ENCODE measurements around the gene SSTR3.

Gene SSTR3

GRCh38 chr22:37172266-37173245, 39.7 kb downstream of the SSTR3 start:
- no peak for TF ChIP-seq GATA2 (IDR thresholded peaks at IDR 0.05; ENCODE audit: low read depth, low read length)
- no peak for TF ChIP-seq GATA3 (IDR thresholded peaks at IDR 0.05; ENCODE audit: low read depth, low read length)

- TF ChIP-seq GATA3 (IDR thresholded peaks at IDR 0.05; ENCODE audit: low read depth, low read length) (no peak), GATA2 (IDR thresholded peaks at IDR 0.05; ENCODE audit: low read depth, low read length) (no peak)
Observed at GRCh38 chr22:37171662-37172061, 40.6 kb downstream of the SSTR3 start.

- no peak for TF ChIP-seq GATA2 (IDR thresholded peaks at IDR 0.05; ENCODE audit: low read depth, low read length)
- no peak for TF ChIP-seq GATA3 (IDR thresholded peaks at IDR 0.05; ENCODE audit: low read depth, low read length)
Observed at GRCh38 chr22:37169947-37170688, 42.2 kb downstream of the SSTR3 start.

GRCh38 chr22:37169406-37169805, 42.9 kb downstream of the SSTR3 start:
- TF ChIP-seq GATA3 (IDR thresholded peaks at IDR 0.05; ENCODE audit: low read depth, low read length) (no peak), GATA2 (IDR thresholded peaks at IDR 0.05; ENCODE audit: low read depth, low read length) (no peak)

- TF ChIP-seq GATA2 (IDR thresholded peaks at IDR 0.05; ENCODE audit: low read depth, low read length) (no peak), GATA3 (IDR thresholded peaks at IDR 0.05; ENCODE audit: low read depth, low read length) (no peak)
Observed at GRCh38 chr22:37167981-37168647, 44.2 kb downstream of the SSTR3 start.

- TF ChIP-seq GATA3 (IDR thresholded peaks at IDR 0.05; ENCODE audit: low read depth, low read length) (no peak), GATA2 (IDR thresholded peaks at IDR 0.05; ENCODE audit: low read depth, low read length) (no peak)
Observed at GRCh38 chr22:37167176-37167980, 44.9 kb downstream of the SSTR3 start.

- TF ChIP-seq GATA3 (IDR thresholded peaks at IDR 0.05; ENCODE audit: low read depth, low read length) = no peak
- no peak for TF ChIP-seq GATA2 (IDR thresholded peaks at IDR 0.05; ENCODE audit: low read depth, low read length)
Observed at GRCh38 chr22:37166675-37167066, 45.6 kb downstream of the SSTR3 start.

- TF ChIP-seq GATA2 (IDR thresholded peaks at IDR 0.05; ENCODE audit: low read depth, low read length) (no peak), GATA3 (IDR thresholded peaks at IDR 0.05; ENCODE audit: low read depth, low read length) (no peak)
Observed at GRCh38 chr22:37165940-37166674, 46.2 kb downstream of the SSTR3 start.

- TF ChIP-seq GATA3 (IDR thresholded peaks at IDR 0.05; ENCODE audit: low read depth, low read length) (no peak), GATA2 (IDR thresholded peaks at IDR 0.05; ENCODE audit: low read depth, low read length) (no peak)
Observed at GRCh38 chr22:37165066-37165465, 47.2 kb downstream of the SSTR3 start.

GRCh38 chr22:37164505-37164887, 47.8 kb downstream of the SSTR3 start:
- no peak for TF ChIP-seq GATA2 (IDR thresholded peaks at IDR 0.05; ENCODE audit: low read depth, low read length)
- no peak for TF ChIP-seq GATA3 (IDR thresholded peaks at IDR 0.05; ENCODE audit: low read depth, low read length)

- TF ChIP-seq GATA3 (IDR thresholded peaks at IDR 0.05; ENCODE audit: low read depth, low read length) = no peak
- TF ChIP-seq GATA2 (IDR thresholded peaks at IDR 0.05; ENCODE audit: low read depth, low read length) = no peak
Observed at GRCh38 chr22:37163575-37164504, 48.4 kb downstream of the SSTR3 start.

- TF ChIP-seq GATA2 (IDR thresholded peaks at IDR 0.05; ENCODE audit: low read depth, low read length) (no peak), GATA3 (IDR thresholded peaks at IDR 0.05; ENCODE audit: low read depth, low read length) (no peak)
Observed at GRCh38 chr22:37163096-37163489, 49.2 kb downstream of the SSTR3 start.

Measured in SH-SY5Y (cell line).